PC-3 (cell line): ENCODE data around the gene COP1.

ENCODE experiments used
- EZH2 ChIP-seq: fragments of 300-600 bp; sonication (generic); IDR thresholded peaks from one replicate; pipeline ENCODE4 v1.6.1; 2017; ENCODE audit warnings: antibody characterized with exemption, mild to moderate bottlenecking, low read length; ENCODE audit not compliant: unreplicated experiment
- EZH2phosphoT487 ChIP-seq: fragments of 300-600 bp; sonication (generic); IDR thresholded peaks from 2 replicates; pipeline ENCODE4 v1.6.1; 2018; ENCODE audit warnings: mild to moderate bottlenecking, antibody characterized with exemption, low read length, borderline replicate concordance
- TF ChIP-seq, protein P1 (sequence below): fragments of 300-600 bp; sonication (generic); conservative IDR thresholded peaks from 2 replicates; pipeline ENCODE4 v1.5.1; 2017; ENCODE audit warnings: antibody characterized with exemption, low read depth, mild to moderate bottlenecking, low read length

DNA sequence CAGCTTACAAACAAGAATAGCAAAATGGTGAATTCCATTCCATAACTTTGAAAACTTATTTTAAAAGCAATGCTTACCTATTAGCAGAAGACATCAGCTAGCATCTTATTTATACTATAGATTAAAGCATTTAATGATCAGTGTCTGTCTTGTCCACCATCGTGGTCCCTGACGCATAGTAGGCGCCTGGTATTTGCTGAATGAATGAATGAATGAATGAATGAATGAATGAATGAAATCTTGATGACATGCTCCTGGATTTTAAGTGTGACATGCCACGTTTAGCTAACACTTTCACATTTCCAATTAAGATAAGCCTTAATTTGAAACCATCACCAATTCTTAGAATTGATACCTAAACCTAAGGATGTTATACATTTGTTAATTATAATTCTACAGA is 39.9 kb downstream of the COP1 start:
- TF ChIP-seq EZH2, result no peak
- TF ChIP-seq, protein P1, sequence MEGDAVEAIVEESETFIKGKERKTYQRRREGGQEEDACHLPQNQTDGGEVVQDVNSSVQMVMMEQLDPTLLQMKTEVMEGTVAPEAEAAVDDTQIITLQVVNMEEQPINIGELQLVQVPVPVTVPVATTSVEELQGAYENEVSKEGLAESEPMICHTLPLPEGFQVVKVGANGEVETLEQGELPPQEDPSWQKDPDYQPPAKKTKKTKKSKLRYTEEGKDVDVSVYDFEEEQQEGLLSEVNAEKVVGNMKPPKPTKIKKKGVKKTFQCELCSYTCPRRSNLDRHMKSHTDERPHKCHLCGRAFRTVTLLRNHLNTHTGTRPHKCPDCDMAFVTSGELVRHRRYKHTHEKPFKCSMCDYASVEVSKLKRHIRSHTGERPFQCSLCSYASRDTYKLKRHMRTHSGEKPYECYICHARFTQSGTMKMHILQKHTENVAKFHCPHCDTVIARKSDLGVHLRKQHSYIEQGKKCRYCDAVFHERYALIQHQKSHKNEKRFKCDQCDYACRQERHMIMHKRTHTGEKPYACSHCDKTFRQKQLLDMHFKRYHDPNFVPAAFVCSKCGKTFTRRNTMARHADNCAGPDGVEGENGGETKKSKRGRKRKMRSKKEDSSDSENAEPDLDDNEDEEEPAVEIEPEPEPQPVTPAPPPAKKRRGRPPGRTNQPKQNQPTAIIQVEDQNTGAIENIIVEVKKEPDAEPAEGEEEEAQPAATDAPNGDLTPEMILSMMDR, result no peak
- TF ChIP-seq EZH2phosphoT487, result no peak
